ENCODE results near the gene SLC30A3. TPM values are rescaled to one million over a fixed set of nuclear protein-coding genes. Genes with fewer than 3 reads are reported as not detected.

Gene SLC30A3
- total RNA-seq, result 2.1 and 2.2 TPM in 2 replicates

GRCh38 chr2:27262379-27263286 is at the start of gene SLC30A3:
TSS of gene SLC30A3 (minus strand) at chr2:27263047. CDS start at chr2:27262906, 141 bp downstream.
- Mint-ChIP-seq H3K4me1 (ENCODE audit: low read depth) (peaks cover 14% of the 10 kb centered on the region), H3K9me3 (no peaks in the 10 kb centered on the region), H3K27me3 (ENCODE audit: insufficient read depth) (peaks cover 41% of the 10 kb centered on the region), H3K27ac (no peak within 1 kb of the TSS), H3K36me3 (ENCODE audit: low read depth) (no peaks in the 10 kb centered on the region), H3K4me3 (peak within 1 kb of the TSS; percentile 86)
- DNase-seq (ENCODE audit: low spot score), result peak; percentile 66
- intact Hi-C loops (cut with micrococcal nuclease), result loop anchor here (1.0 to 2.0 kb wide), 4 partner anchors 45 to 176 kb away; partner anchors contain the start of genes ATRAID, CAD, KHK and MPV17

DNA sequence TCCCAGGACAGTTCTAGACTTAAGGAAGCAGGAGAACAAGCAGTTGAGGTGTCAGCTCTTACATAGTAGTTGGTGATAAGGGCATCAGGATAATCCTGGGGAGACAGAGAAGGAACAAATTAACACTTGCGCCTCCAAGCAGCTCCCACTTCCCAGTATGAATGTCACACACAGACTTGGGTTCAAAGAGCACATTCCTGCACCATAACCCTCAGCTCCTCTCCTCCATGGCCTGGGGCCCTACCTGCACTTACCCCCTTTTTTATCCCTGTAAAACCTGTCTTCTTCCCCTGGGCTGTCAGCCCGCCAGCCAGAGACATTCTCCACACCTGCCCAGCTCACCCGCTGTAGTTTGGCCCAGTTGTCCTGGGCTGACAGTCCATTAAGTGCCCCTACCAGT is 49.3 kb upstream of the SLC30A3 start:
- intact Hi-C loops (cut with micrococcal nuclease), result no loop called here
- Mint-ChIP-seq H3K9me3 (no peaks in the 10 kb centered on the region), H3K36me3 (ENCODE audit: low read depth) (peaks cover 10% of the 10 kb centered on the region), H3K4me3 (no peak overlapping the region), H3K27ac (no peak overlapping the region), H3K4me1 (ENCODE audit: low read depth) (no peaks in the 10 kb centered on the region), H3K27me3 (ENCODE audit: insufficient read depth) (peaks cover 2% of the 10 kb centered on the region)
- no peak for DNase-seq (ENCODE audit: low spot score)

DNA sequence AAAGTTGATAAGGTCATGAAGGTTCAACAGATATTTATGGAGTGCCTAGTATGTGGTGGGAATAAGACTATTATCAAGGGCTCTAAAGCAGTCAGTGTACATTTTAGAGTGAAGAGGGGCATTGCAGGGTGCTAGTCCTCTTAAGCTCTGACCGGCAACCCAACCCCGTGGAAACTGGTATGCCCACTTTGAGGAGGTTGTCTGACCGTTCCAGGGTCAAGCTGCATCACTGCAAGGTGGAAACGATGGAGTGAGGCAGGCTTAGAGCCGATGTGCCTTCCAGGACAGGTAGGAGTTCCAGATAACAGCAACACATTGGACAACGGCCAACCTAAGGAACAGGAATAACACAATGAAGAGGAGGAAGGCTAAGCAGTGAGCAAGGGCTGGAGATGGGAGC is 46.8 kb upstream of the SLC30A3 start:
- peaks cover 13% of the 10 kb centered on the region for H3K27me3 Mint-ChIP-seq (ENCODE audit: insufficient read depth)
- H3K36me3 Mint-ChIP-seq (ENCODE audit: low read depth), result peaks cover 10% of the 10 kb centered on the region
- DNase-seq (ENCODE audit: low spot score), result no peak
- H3K27ac Mint-ChIP-seq, result no peak overlapping the region
- no peak overlapping the region for H3K4me3 Mint-ChIP-seq
- intact Hi-C loops (cut with micrococcal nuclease), result loop anchor here (2.0 kb wide), 1 partner anchor 13 kb away; the partner anchor contains the start of gene MPV17
- no peaks in the 10 kb centered on the region for H3K9me3 Mint-ChIP-seq
- no peaks in the 10 kb centered on the region for H3K4me1 Mint-ChIP-seq (ENCODE audit: low read depth)

GRCh38 chr2:27308359-27308881 is 45.6 kb upstream of the SLC30A3 start, which contains the start of gene UCN:
TSS of gene UCN (minus strand) at chr2:27308445. CDS start at chr2:27307895, 550 bp downstream.
- Mint-ChIP-seq H3K27me3 (ENCODE audit: insufficient read depth) (peaks cover 17% of the 10 kb centered on the region), H3K4me1 (ENCODE audit: low read depth) (peaks cover 1% of the 10 kb centered on the region), H3K36me3 (ENCODE audit: low read depth) (peaks cover 10% of the 10 kb centered on the region), H3K27ac (no peak within 1 kb of the TSS), H3K9me3 (no peaks in the 10 kb centered on the region), H3K4me3 (no peak within 1 kb of the TSS)
- DNase-seq (ENCODE audit: low spot score), result no peak
- intact Hi-C loops (cut with micrococcal nuclease), result loop anchor here (2.0 kb wide), 1 partner anchor 14 kb away; the partner anchor contains the start of gene MPV17

DNA sequence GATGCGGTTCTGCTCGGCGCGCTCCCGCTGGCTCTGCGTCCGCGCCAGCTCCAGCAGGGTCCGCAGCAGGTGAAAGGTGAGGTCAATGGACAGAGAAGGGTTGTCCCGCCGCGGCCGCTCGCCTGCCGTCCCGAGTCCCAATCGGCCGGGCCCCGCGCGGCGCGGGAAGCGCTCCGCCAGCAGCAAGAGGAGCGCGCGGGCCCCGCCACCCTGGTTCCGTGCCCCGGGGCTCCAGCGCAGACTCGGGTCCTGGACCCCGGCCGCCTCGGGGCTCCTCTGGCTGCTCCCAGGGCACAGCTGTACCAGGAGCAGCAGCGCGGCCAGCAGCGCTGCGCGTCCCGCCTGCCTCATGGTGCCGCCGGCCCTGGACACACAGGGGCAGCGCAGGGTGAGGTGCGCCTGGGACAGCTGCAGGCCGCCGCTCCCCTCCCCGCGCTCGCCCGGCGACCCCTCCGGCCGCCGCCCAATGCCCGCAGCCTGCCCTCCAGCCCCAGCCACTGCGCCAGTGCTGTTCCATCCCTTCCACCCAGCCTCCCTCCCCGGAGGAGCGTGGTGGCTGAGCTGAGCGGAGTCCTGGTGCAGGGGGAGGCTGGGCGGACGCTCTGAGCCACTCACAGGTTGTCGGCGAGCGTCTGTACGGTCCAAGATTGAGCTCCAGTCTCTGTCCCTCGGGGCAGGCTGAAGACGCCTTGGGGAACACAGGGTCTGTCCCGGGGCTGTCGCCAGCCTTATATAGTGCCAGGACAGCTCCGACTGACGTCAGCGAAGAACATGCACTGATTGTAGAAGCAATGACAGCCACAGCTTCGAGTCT is 44.9 kb upstream of the SLC30A3 start:
- DNase-seq (ENCODE audit: low spot score), result no peak
- intact Hi-C loops (cut with micrococcal nuclease), result loop anchor here (2.0 kb wide), 1 partner anchor 15 kb away; the partner anchor contains the start of gene MPV17
- Mint-ChIP-seq H3K27me3 (ENCODE audit: insufficient read depth) (peaks cover 17% of the 10 kb centered on the region), H3K4me1 (ENCODE audit: low read depth) (peaks cover 8% of the 10 kb centered on the region), H3K27ac (no peak overlapping the region), H3K36me3 (ENCODE audit: low read depth) (peaks cover 10% of the 10 kb centered on the region), H3K4me3 (no peak overlapping the region), H3K9me3 (no peaks in the 10 kb centered on the region)

DNA sequence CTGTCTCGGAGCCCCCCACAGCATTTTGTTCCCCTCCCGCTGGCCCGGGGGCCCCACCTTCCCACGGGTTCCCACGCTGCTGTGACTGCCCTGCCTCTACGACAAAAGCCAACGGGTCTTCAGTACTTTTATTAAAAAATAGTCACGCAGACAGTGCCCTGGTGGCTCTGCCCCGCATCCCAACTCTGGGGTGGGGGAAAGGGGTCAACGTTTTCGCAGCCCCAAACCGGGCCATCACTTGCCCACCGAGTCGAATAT is 44.4 kb upstream of the SLC30A3 start:
- H3K9me3 Mint-ChIP-seq, result no peaks in the 10 kb centered on the region
- intact Hi-C loops (cut with micrococcal nuclease), result no loop called here
- peaks cover 9% of the 10 kb centered on the region for H3K36me3 Mint-ChIP-seq (ENCODE audit: low read depth)
- H3K4me3 Mint-ChIP-seq, result no peak overlapping the region
- H3K27me3 Mint-ChIP-seq (ENCODE audit: insufficient read depth), result peaks cover 17% of the 10 kb centered on the region
- no peak overlapping the region for H3K27ac Mint-ChIP-seq
- peaks cover 10% of the 10 kb centered on the region for H3K4me1 Mint-ChIP-seq (ENCODE audit: low read depth)
- DNase-seq (ENCODE audit: low spot score), result no peak

DNA sequence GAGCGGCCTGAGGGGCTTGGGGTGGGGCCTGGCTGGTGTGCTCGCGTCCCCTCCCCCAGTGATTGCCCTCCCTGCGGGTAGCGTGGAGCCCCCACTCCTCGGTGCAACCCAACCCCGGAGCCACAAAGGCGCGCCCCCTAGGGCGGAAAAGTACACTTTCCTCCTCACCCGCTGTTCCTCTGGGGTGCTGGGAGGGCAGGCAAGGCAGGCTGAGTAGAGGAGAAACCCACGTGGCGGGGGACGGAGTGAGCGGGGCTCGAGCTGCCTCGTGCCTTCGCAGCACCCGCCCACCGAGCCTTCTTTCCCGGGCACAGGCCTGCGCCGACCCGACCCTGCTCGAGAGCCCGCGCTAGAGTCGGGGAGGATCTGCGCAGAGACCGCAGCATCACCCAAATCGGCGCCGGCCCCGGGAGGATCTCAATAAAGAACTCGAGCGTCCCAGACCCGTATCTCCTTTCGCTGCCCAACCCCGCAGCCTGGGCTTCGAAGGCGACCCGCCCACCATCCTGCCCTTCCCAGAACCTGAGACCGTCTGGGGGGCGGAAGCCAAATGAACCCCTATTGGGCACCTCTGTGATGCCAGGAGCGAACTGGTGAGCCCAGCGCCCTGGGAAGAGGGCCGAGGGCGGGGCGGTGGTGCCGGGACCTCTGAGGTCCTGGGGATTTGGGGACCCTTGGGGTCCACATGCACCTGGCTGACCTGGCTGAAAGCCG is 43.9 kb upstream of the SLC30A3 start:
- Mint-ChIP-seq H3K4me1 (ENCODE audit: low read depth) (peaks cover 10% of the 10 kb centered on the region), H3K9me3 (no peaks in the 10 kb centered on the region), H3K36me3 (ENCODE audit: low read depth) (peaks cover 8% of the 10 kb centered on the region), H3K4me3 (peak overlapping the region; percentile 30), H3K27me3 (ENCODE audit: insufficient read depth) (peaks cover 17% of the 10 kb centered on the region), H3K27ac (no peak overlapping the region)
- intact Hi-C loops (cut with micrococcal nuclease), result no loop called here
- DNase-seq (ENCODE audit: low spot score), result no peak

DNA sequence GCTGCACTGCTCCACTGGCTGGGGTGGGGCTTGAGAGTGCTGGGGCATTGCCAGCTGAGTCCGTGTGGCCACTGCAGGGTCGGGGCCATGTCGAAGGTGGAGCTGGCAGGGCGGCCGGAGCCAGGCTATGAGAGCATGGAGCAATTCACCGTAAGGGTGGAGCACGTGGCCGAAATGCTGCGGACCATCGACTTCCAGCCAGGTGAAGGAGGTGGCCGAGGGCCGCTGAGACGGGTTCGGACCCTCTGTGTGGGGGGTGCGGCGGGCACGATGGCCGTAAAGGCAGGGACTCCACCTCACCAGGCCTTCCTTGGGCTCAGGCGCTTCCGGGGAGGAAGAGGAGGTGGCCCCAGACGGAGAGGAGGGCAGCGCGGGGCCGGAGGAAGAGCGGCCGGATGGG is 43.3 kb upstream of the SLC30A3 start:
- intact Hi-C loops (cut with micrococcal nuclease), result no loop called here
- Mint-ChIP-seq H3K27me3 (ENCODE audit: insufficient read depth) (peaks cover 17% of the 10 kb centered on the region), H3K4me1 (ENCODE audit: low read depth) (peaks cover 10% of the 10 kb centered on the region), H3K9me3 (no peaks in the 10 kb centered on the region), H3K27ac (no peak overlapping the region), H3K36me3 (ENCODE audit: low read depth) (peaks cover 8% of the 10 kb centered on the region), H3K4me3 (no peak overlapping the region)
- no peak for DNase-seq (ENCODE audit: low spot score)

DNA sequence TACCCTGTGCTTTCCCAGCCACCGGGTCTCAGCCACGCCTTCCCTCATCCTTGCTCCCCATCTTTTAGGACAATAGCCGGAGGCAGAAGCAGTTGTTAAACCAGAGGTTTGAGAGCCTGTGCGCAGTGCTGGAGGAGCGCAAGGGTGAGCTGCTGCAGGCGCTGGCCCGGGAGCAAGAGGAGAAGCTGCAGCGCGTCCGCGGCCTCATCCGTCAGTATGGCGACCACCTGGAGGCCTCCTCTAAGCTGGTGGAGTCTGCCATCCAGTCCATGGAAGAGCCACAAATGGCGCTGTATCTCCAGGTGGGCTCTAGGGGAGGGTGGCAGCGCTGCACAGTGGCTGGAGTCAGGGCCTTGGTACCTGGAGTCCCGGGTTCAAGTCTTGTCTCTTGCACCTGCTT is 42.7 kb upstream of the SLC30A3 start:
- H3K9me3 Mint-ChIP-seq, result no peaks in the 10 kb centered on the region
- no peak for DNase-seq (ENCODE audit: low spot score)
- peaks cover 10% of the 10 kb centered on the region for H3K4me1 Mint-ChIP-seq (ENCODE audit: low read depth)
- no peak overlapping the region for H3K4me3 Mint-ChIP-seq
- peaks cover 7% of the 10 kb centered on the region for H3K36me3 Mint-ChIP-seq (ENCODE audit: low read depth)
- peaks cover 17% of the 10 kb centered on the region for H3K27me3 Mint-ChIP-seq (ENCODE audit: insufficient read depth)
- H3K27ac Mint-ChIP-seq, result no peak overlapping the region
- intact Hi-C loops (cut with micrococcal nuclease), result no loop called here

DNA sequence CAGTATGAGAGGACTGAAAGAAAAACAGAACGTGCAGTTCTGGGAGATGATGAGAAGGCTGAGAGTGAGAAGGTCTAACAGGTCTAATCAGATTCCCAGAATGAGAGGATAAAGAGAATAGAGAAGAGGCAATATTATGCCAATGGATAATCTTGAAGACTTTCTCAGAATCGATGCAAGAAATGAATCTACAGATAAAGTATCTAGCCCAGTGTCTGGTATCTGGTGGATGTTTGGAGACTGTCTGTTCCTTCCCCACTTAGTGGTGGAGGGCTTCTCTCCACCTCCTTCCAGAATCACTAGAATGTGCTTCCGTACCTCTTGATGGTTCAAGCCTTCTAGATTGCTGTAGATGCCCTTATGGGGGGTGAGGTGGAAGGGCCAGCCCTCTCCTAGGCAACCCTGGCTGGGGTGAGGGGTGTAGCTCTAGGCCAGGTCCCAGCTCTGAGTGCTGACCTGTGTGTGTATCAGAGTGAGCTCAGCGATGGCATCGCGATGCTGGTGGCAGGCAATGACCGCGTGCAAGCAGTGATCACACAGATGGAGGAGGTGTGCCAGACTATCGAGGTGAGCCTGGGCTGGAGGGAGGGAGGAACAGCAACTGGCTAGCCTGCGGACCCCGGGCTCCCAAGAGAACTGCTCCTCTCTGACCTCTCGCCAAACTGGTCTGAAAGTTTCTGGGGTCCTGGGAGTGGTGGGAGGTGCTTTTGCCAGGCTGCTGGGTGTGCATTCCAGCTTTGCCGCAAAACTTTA is 41.8 kb upstream of the SLC30A3 start:
- Mint-ChIP-seq H3K4me3 (no peak overlapping the region), H3K27me3 (ENCODE audit: insufficient read depth) (peaks cover 17% of the 10 kb centered on the region), H3K36me3 (ENCODE audit: low read depth) (peaks cover 4% of the 10 kb centered on the region), H3K4me1 (ENCODE audit: low read depth) (peaks cover 10% of the 10 kb centered on the region), H3K9me3 (no peaks in the 10 kb centered on the region), H3K27ac (no peak overlapping the region)
- intact Hi-C loops (cut with micrococcal nuclease), result loop anchor here (5.0 kb wide), 1 partner anchor 137 kb away; no protein-coding TSS in a partner anchor
- no peak for DNase-seq (ENCODE audit: low spot score)

- Mint-ChIP-seq H3K27ac (no peak overlapping the region), H3K4me1 (ENCODE audit: low read depth) (peaks cover 10% of the 10 kb centered on the region), H3K36me3 (ENCODE audit: low read depth) (no peaks in the 10 kb centered on the region), H3K4me3 (peak overlapping the region; percentile 58), H3K27me3 (ENCODE audit: insufficient read depth) (peaks cover 17% of the 10 kb centered on the region), H3K9me3 (no peaks in the 10 kb centered on the region)
- DNase-seq (ENCODE audit: low spot score), result peak; percentile 34
- intact Hi-C loops (cut with micrococcal nuclease), result loop anchor here (1.0 to 5.0 kb wide), 5 partner anchors 23 to 342 kb away; no protein-coding TSS in a partner anchor
These were observed 40.5 kb upstream of the SLC30A3 start for GRCh38 chr2:27303093-27304025.
